K562 (cell line): ENCODE data around the gene SH2D3A. TPM values are rescaled to one million over a fixed set of nuclear protein-coding genes. Genes with fewer than 3 reads are reported as not detected.

ENCODE experiments used
- ARID1B ChIP-seq: fragments of 450-650 bp; IDR thresholded peaks from 2 replicates; pipeline ENCODE4 v1.6.1; 2016; ENCODE audit warnings: antibody characterized with exemption, mild to moderate bottlenecking, inconsistent platforms
- CHD4 ChIP-seq: fragments of 200-600 bp; sonication (generic); IDR thresholded peaks from 3 replicates; pipeline ENCODE4 v1.6.1; 2012; ENCODE audit warnings: low read depth, mild to moderate bottlenecking, mixed read lengths, low read length, inconsistent platforms; ENCODE audit not compliant: insufficient read depth, insufficient replicate concordance, poor library complexity, severe bottlenecking
- GTF2A2 ChIP-seq: IDR thresholded peaks from 2 replicates; pipeline ENCODE4 v1.6.1; 2016; ENCODE audit warnings: mild to moderate bottlenecking, missing genetic modification characterization, missing compliant biosample characterization
- MCM5 ChIP-seq: fragments of 450-650 bp; IDR thresholded peaks from 2 replicates; pipeline ENCODE4 v1.6.1; 2016; ENCODE audit warnings: low read depth
- MIER1 ChIP-seq: fragments of 450-650 bp; IDR thresholded peaks from 2 replicates; pipeline ENCODE4 v1.6.1; 2016; ENCODE audit warnings: antibody characterized with exemption, mild to moderate bottlenecking, low read depth
- NFE2 ChIP-seq: IDR thresholded peaks from 2 replicates; pipeline ENCODE4 v1.6.1; 2014; ENCODE audit warnings: antibody characterized with exemption, low read depth
- POLR2B ChIP-seq: fragments of 450-650 bp; IDR thresholded peaks from 2 replicates; pipeline ENCODE4 v1.6.1; 2018; ENCODE audit warnings: low read depth; ENCODE audit not compliant: partially characterized antibody
- RBBP5 ChIP-seq: fragments of 200-600 bp; sonication (generic); IDR thresholded peaks from 2 replicates; pipeline ENCODE4 v1.6.1; 2012; ENCODE audit warnings: borderline replicate concordance, mild to moderate bottlenecking, low read length, control low read depth, inconsistent platforms; ENCODE audit not compliant: insufficient read depth, poor library complexity, severe bottlenecking
- RBM14 ChIP-seq: fragments of 200-400 bp; formaldehyde crosslinking; IDR thresholded peaks from 2 replicates; pipeline ENCODE4 v1.6.1; 2018; ENCODE audit warnings: low read depth, mild to moderate bottlenecking, low read length, moderate library complexity, borderline replicate concordance; ENCODE audit not compliant: insufficient read depth
- RREB1 ChIP-seq: fragments of 250-450 bp; sonication (Bioruptor Pico); IDR thresholded peaks from 2 replicates; pipeline ENCODE4 v1.4.0; 2020
- SRSF3 ChIP-seq: fragments of 200-400 bp; formaldehyde crosslinking; IDR thresholded peaks from 2 replicates; pipeline ENCODE4 v1.6.1; 2016; ENCODE audit warnings: mild to moderate bottlenecking, low read length, moderate library complexity; ENCODE audit not compliant: insufficient read depth
- TBP ChIP-seq: optimal IDR thresholded peaks from 2 replicates; pipeline ENCODE3; 2011; ENCODE audit warnings: low read depth, low read length, improper control_type of control experiment
- TEAD2 ChIP-seq: fragments of 450-650 bp; IDR thresholded peaks from 2 replicates; pipeline ENCODE4 v1.6.1; 2016; ENCODE audit warnings: missing genetic modification characterization, control low read depth, missing compliant biosample characterization
- USF2 ChIP-seq: sonication (generic); formaldehyde crosslinking; IDR thresholded peaks from 2 replicates; pipeline ENCODE4 v1.5.0; 2020; ENCODE audit warnings: missing genetic modification reagents
- WHSC1 ChIP-seq: IDR thresholded peaks from one replicate; pipeline ENCODE4 v1.6.1; 2012; ENCODE audit warnings: low read length, control low read depth, inconsistent platforms
- ZBTB34 ChIP-seq: fragments of 250-450 bp; sonication (Bioruptor Pico); IDR thresholded peaks from 2 replicates; pipeline ENCODE4 v1.8.0; 2021; ENCODE audit warnings: mild to moderate bottlenecking, moderate library complexity
- ZNF3 ChIP-seq: fragments of 250-450 bp; sonication (Bioruptor Pico); IDR thresholded peaks from 2 replicates; pipeline ENCODE4 v1.5.0; 2021; ENCODE audit warnings: mild to moderate bottlenecking, moderate library complexity
- ZNF584 ChIP-seq: fragments of 200-800 bp; sonication (Bioruptor generic); IDR thresholded peaks from 2 replicates; pipeline ENCODE4 v1.6.1; 2016; ENCODE audit warnings: low read depth, mild to moderate bottlenecking, missing genetic modification characterization, missing compliant biosample characterization
- polyA plus RNA-seq, 8 experiments: library from polyadenylated mRNA; depleted of rRNA in 4 of 8; stranded (reverse) in 5 of 8; unstranded in 3 of 8; fragments of >200 nt; fragmentation: Nextera tagmentation in 2 of 8; fragmentation: Illumina TruSeq in 1 of 8; extraction: Ambion mirVana in 2 of 8; extraction: Trizol in 1 of 8; gene quantifications; 2 replicates each; pipeline versions ENCODE4 v1.2.1 to v1.2.3, GENCODE V29; 2011 to 2014; ENCODE audit warnings: inconsistent platforms in 1 of 8, missing spikeins in 1 of 8
- total RNA-seq, 7 experiments: library from RNA; depleted of rRNA in 6 of 7; stranded (reverse); fragments of >200 nt in 6 of 7; fragmentation: Illumina TruSeq in 2 of 7; extraction: Trizol in 2 of 7; gene quantifications; 2 replicates each; pipeline versions ENCODE4 v1.2.1 to v1.2.3, GENCODE V29; 2011 to 2021; ENCODE audit warnings: low replicate concordance in 1 of 7

The SH2D3A gene
- total and polyA plus RNA-seq, 9 of the 15 experiments (the other 6 are each of a cell fraction or from before 2014, with no cell fraction given): 0.75 to 26.3 (median 8.9) TPM

- no peak for TF ChIP-seq RBBP5
- no peak for TF ChIP-seq MCM5
- TF ChIP-seq NFE2: 0 out of 2 replicates have a peak, but pooled peaks have one; percentile 6
- TF ChIP-seq ZBTB34 (CRISPR knock-in tag): no peak
- TF ChIP-seq ARID1B: peak; percentile 32; the same call in 1 of the 2 replicates
- no peak for TF ChIP-seq ZNF3 (CRISPR knock-in tag)
- no peak for TF ChIP-seq WHSC1
- peak; percentile 49 for TF ChIP-seq TBP
- no peak for TF ChIP-seq USF2 (CRISPR knock-in tag)
- no peak for TF ChIP-seq TEAD2
- no peak for TF ChIP-seq ZNF584 (CRISPR knock-in tag)
- TF ChIP-seq MIER1: peak; percentile 56; the same call in 1 of the 2 replicates
- no peak for TF ChIP-seq SRSF3
- TF ChIP-seq POLR2B: no peak
- TF ChIP-seq CHD4: no peak
- TF ChIP-seq RBM14: no peak
- TF ChIP-seq GTF2A2 (tag): no peak
- peak; percentile 62; the same call in 1 of the 2 replicates for TF ChIP-seq RREB1
- TF ChIP-seq, all 486 proteins: peak for 101
These were observed 29.9 kb downstream of the SH2D3A start, which contains the start of gene GPR108 (continued) for GRCh38 chr19:6737284-6737872.
